Fibroblast of skin of left quadriceps (primary cell): ENCODE measurements around the gene MIER2.
"Not testable (repeated sequence)": the region's sequence is repeated elsewhere in the genome, so short reads cannot be mapped to it uniquely, and the experiment has no call there.

Experiments used
- DNase-seq, 2 experiments: peaks; one replicate each; pipeline ENCODE4 v3.0.0-alpha.2; 2013; ENCODE audit warnings: low read depth in 2 of 2

Gene MIER2

GRCh38 chr19:283395-283794 is 61.2 kb downstream of the MIER2 start:
- no peak for DNase-seq

DNA sequence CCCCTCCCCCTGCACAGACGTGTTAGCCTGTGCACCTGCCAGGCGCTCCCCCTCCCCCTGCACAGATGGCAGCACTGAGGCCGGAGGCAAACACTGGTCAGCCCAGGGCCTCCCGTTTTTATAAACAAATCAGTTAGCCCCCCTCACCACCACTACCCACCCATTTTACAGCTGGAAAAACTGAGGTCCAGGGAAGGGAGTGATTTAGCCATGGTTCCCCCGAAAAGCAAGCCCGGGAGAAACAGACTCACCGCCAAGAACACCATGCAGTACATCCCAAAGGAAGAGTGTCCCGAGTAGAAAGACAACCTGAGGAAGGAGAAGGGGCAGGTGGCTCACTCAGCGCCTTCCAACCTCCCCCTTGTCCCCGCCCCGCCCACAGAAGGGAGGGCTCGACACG is 62.1 kb downstream of the MIER2 start:
- DNase-seq = no peak

DNA sequence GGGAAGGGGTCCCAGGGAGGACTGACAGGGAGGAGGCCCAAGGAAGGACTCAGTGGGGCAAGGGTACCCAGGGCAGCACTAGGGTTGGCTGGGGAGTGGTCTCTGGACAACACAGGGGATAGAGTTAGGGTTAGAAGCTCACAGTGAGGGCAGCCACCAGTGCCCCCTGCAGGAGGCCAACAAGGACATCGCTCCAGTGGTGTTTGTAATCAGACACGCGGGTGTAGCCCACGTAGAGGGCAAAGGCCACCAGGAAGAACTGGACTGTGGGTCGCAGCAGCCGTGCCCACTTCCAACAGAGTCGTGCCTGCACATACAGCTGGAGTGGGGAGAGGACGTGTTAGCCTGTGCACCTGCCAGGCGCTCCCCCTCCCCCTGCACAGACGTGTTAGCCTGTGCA is 62.6 kb downstream of the MIER2 start:
- DNase-seq = no peak

- no peak for DNase-seq
These were observed 63.3 kb downstream of the MIER2 start for GRCh38 chr19:281156-281853.

DNA sequence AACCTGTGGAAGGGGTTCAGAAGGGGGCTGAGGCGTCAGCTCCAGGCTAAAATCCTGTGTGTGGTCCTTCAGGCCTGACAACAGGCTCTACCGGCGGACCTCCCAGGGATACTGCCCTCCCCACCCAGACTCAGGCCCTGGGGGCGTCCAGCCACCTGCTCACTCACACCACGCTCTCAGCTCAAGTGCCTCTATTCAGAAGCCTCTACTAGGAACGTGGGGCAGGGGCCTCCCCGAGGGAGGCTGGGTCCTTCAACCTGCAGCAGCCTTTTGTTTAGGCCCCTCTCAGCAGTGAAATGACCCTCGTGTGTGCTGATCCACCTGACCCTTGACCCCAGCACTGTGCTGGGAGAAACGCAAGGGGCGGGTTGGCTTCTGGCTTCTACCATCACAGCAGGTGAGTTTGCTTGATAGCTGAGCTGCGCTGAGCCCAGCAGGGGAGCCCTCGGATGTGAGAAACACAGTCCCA is 64.0 kb downstream of the MIER2 start:
- no peak for DNase-seq

DNA sequence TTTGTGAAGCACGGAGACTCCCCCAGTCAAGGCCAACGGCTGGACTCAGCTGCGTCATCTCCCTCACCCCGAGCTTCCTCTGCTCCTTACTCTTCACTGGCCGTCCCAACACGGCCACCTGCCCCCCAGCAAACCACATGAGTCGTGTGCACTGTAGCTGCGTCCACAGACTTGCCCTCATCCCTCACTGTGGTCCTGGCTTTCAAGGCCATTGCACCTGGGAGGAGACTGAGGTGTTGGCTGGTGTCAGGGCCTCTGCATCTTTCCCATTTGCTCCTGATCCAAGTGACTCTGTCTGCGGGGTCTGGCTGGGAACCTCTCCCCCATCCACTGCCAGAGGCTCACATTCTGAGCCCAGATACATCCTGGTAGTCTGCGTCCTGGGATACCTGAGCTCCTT is 64.9 kb downstream of the MIER2 start:
- no peak for DNase-seq

DNA sequence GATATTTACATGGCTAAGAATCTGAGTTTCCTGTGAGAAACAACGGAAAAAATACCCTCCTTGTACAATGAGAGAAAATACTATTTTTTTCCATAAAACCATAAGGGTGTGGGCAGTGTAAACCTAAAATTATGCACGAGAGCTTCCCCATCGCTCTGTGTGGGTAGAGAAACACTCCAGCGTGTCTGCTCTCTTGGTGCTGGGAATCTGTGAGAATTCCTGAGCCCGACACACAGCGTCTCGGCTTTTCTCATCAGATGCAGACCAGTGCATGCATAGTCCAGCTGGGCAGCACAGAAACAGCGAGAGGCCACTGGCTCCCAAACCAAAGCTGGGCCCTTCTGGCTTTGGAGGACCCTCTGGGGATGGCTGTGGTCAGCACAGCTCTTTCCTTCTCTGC is 65.4 kb downstream of the MIER2 start:
- no peak for DNase-seq

DNA sequence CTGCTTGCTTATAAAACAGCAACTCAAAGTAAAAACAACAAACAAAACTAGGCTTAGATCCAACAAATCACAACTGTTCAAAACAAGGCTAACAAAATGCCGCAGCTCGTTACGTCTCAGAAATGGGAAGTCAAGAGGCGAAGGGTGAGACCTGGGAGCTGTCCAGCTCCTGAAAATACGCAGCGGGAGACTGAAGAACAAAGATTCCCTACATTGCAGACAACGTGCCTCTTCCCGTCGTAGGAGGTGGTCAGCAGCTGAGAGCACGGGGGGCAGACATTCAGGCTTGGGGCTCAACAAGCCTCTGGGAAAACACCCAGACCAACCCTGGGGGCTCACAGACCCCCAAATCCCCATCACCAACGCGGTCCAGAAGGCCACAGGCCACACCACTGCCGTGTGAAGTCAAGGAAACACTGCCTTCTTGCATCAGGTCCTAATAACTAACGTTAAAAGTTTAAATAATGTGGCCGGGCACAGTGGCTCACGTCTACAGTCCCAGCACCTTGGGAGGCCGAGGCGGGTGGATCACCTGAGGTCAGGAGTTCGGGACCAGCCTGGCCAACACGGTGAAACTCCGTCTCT is 66.9 kb downstream of the MIER2 start:
- DNase-seq = no peak

- no peak for DNase-seq
These were observed 67.5 kb downstream of the MIER2 start for GRCh38 chr19:277131-277530.

- no peak for DNase-seq
These were observed 68.5 kb downstream of the MIER2 start for GRCh38 chr19:275958-276646.

GRCh38 chr19:275000-275399 is 69.6 kb downstream of the MIER2 start:
- DNase-seq = no peak

DNA sequence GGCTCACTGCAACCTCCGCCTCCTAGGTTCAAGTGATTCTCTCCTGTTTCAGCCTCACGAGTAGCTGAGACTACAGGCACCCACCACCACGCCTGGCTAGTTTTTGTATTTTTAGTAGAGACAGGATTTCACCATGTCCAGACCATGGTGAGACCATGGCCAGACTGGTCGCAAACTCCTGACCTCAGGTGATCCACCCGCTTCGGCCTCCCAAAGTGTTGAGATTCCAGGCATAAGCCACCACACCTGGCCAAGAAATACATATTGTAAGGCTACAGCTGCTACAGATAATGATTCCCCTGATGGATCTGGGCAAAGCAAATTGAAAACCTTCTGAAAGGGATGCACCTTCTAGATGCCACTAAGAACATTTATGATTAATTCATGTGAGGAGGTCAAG is 71.2 kb downstream of the MIER2 start:
- DNase-seq = no peak

GRCh38 chr19:271856-272255 is 72.7 kb downstream of the MIER2 start:
- no peak for DNase-seq

- not testable (repeated sequence) for DNase-seq
These were observed 73.8 kb downstream of the MIER2 start for GRCh38 chr19:270766-271318.

GRCh38 chr19:269241-269640 is 75.4 kb downstream of the MIER2 start:
- no peak for DNase-seq

DNA sequence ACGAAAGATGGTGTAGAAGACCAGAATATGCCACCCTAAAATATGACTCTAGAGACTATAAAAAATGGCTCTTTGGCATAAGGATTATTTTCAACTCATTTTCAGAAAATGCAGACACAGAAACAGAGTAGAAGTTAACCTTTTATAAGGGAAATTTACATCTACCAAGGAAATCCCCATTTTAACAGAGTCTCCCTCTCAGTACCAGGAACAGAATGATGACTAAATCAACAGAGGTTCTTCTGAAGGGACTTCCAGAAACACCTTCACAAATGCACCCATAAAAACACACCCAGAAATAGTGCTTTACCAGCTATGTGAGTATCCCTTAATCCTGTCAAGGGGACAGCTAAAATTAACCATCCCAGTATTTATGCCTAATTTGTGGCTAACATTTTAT is 82.5 kb downstream of the MIER2 start:
- no peak for DNase-seq

DNA sequence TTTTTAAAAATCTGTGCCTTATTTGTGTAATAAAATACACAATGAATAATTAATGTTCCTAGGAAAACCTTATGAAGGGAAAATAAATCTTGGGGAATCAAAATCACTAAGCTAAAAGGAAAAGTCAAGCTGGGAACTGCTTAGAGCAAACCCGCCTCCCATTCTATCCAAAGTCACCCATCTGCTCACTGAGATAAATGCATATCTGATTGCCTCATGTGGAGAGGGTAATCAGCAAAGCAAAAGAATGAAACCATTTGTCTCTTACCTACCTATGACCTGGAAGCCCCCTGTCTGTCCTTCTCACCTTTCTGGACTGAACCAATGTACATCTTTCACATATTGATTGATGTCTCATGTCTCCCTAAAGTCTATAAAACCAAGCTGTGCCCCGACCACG is 87.8 kb downstream of the MIER2 start:
- DNase-seq = not testable (repeated sequence)
